K562 (cell line): Measurements from ENCODE around the gene RNASEH2C. TPM values are rescaled to one million over a fixed set of nuclear protein-coding genes. Genes with fewer than 3 reads are reported as not detected.

Experiments
- ATAC-seq: fragments of 200-7000 bp; cut with Tn5 transposase; 3 replicates; pipeline ENCODE4 v1.9.1; 2020; ENCODE audit warnings: moderate library complexity
- BruUV-seq: library from RNA; stranded (reverse); fragments of 400-500 nt; replicated peaks from 2 replicates; lab custom pipeline; 2021; lab: Mats Ljungman, UMichigan
- CTCF ChIA-PET: fragments of 300-600 bp; formaldehyde crosslinking; extraction: SDS; loops from one replicate; lab custom pipeline; 2021; ENCODE audit warnings: low intra/inter-chr PET ratio; lab: Yijun Ruan, JAX
- POLR2A ChIA-PET: fragments of 300-600, 350-650 bp; sonication (Branson Sonifier 250); formaldehyde crosslinking; extraction: SDS; loops from one replicate; lab custom pipeline; 2021; ENCODE audit warnings: antibody characterized with exemption, inconsistent platforms; lab: Yijun Ruan, JAX
- DNase-seq, 4 experiments: peaks; one replicate each; pipeline versions ENCODE4 v3.0.0 to v3.0.0-alpha.2; 2011 to 2018; ENCODE audit warnings: low spot score in 3 of 4, mixed read lengths in 3 of 4; ENCODE audit errors: extremely low read depth in 1 of 4
- FAIRE-seq: peaks from 2 replicates; lab custom pipeline; 2011; peaks lifted over from hg19 to GRCh38; lab: Jason Lieb, UNC
- H2AFZ ChIP-seq: 2 replicates; pipeline ENCODE4 v1.6.0; 2011; ENCODE audit warnings: low read depth, low read length, control low read depth, inconsistent platforms
- H3K27ac ChIP-seq: fragments of 200-600 bp; 3 replicates; pipeline ENCODE4 v1.8.0; 2011; ENCODE audit warnings: low read depth, mild to moderate bottlenecking, control low read depth, inconsistent platforms, low read length, moderate library complexity, mixed read lengths; ENCODE audit errors: extremely low read depth
- H3K27me3 ChIP-seq, 2 experiments: fragments of 300-600 bp in 1 of 2; 2 replicates in 1 of 2; 3 replicates in 1 of 2; pipeline versions ENCODE4 v1.6.0 to v1.8.0; 2011; ENCODE audit warnings: inconsistent platforms in 2 of 2, low read length in 2 of 2, mild to moderate bottlenecking in 1 of 2, mixed read lengths in 1 of 2, moderate library complexity in 1 of 2; ENCODE audit not compliant: control insufficient read depth in 2 of 2, insufficient read depth in 2 of 2
- H3K36me3 ChIP-seq: fragments of 300-600 bp; 3 replicates; pipeline ENCODE4 v1.8.0; 2011; ENCODE audit warnings: mild to moderate bottlenecking, low read length, inconsistent platforms; ENCODE audit not compliant: control insufficient read depth, insufficient read depth
- H3K4me1 ChIP-seq, 2 experiments: fragments of 200-600 bp in 1 of 2; replicated peaks in 1 of 2; 2 replicates in 1 of 2; 3 replicates in 1 of 2; pipeline versions ENCODE4 v1.5.1 to v1.8.0; 2011; ENCODE audit warnings: inconsistent platforms in 2 of 2, low read length in 2 of 2, mild to moderate bottlenecking in 1 of 2, mixed read lengths in 1 of 2, moderate library complexity in 1 of 2; ENCODE audit not compliant: control insufficient read depth in 2 of 2, insufficient read depth in 2 of 2
- H3K4me2 ChIP-seq: 2 replicates; pipeline ENCODE4 v1.6.1; 2011; ENCODE audit warnings: low read length, control low read depth, inconsistent platforms, mixed read lengths; ENCODE audit not compliant: insufficient read depth
- H3K4me3 ChIP-seq: fragments of 200-600 bp; sonication (generic), shearing (Covaris generic); 2 replicates; pipeline ENCODE4 v1.5.1; 2016; ENCODE audit warnings: control low read depth, inconsistent platforms
- H3K79me2 ChIP-seq: fragments of 200-600 bp; 3 replicates; pipeline ENCODE4 v1.8.0; 2011; ENCODE audit warnings: low read length, inconsistent platforms; ENCODE audit not compliant: control insufficient read depth, insufficient read depth
- H3K9ac ChIP-seq, 2 experiments: 2 replicates each; pipeline versions ENCODE4 v1.6.0 to v1.6.1; 2011; ENCODE audit warnings: low read depth in 2 of 2, low read length in 2 of 2, control low read depth in 1 of 2, inconsistent platforms in 1 of 2, mild to moderate bottlenecking in 1 of 2, mixed read lengths in 1 of 2; ENCODE audit not compliant: insufficient read depth in 1 of 2
- H3K9me1 ChIP-seq: one replicate; pipeline ENCODE4 v1.6.0; 2011; ENCODE audit warnings: inconsistent platforms, mild to moderate bottlenecking, low read length, moderate library complexity; ENCODE audit not compliant: control insufficient read depth, insufficient read depth
- H3K9me3 ChIP-seq: replicated peaks from 2 replicates; pipeline ENCODE4 v1.5.1; 2011; ENCODE audit warnings: low read depth, low read length, inconsistent platforms; ENCODE audit not compliant: control insufficient read depth, insufficient read depth
- H4K20me1 ChIP-seq: replicated peaks from 2 replicates; pipeline ENCODE4 v1.6.1; 2011; ENCODE audit warnings: low read length, inconsistent platforms, mixed read lengths; ENCODE audit not compliant: control insufficient read depth, insufficient read depth
- EWSR1 ChIP-seq: fragments of 450-650 bp; IDR thresholded peaks from 2 replicates; pipeline ENCODE4 v1.6.1; 2018; ENCODE audit warnings: borderline replicate concordance, mild to moderate bottlenecking, low read depth, moderate library complexity; ENCODE audit not compliant: partially characterized antibody
- FOXK2 ChIP-seq, 2 experiments: fragments of 450-650 bp; IDR thresholded peaks in 1 of 2; conservative IDR thresholded peaks in 1 of 2; 2 replicates each; pipeline ENCODE4 v1.6.1; 2016; ENCODE audit warnings: low read depth in 2 of 2, mild to moderate bottlenecking in 1 of 2
- HDAC2 ChIP-seq: fragments of 450-650 bp; IDR thresholded peaks from 2 replicates; pipeline ENCODE4 v1.6.1; 2016; ENCODE audit warnings: mild to moderate bottlenecking
- NCOA1 ChIP-seq: fragments of 450-650 bp; IDR thresholded peaks from 2 replicates; pipeline ENCODE4 v1.6.1; 2016; ENCODE audit warnings: low read depth
- PCBP1 ChIP-seq: fragments of 200-400 bp; formaldehyde crosslinking; IDR thresholded peaks from 2 replicates; pipeline ENCODE4 v1.6.1; 2018; ENCODE audit warnings: mild to moderate bottlenecking, low read depth, low read length; ENCODE audit not compliant: poor library complexity, severe bottlenecking
- POLR2G ChIP-seq: fragments of 200-400 bp; formaldehyde crosslinking; IDR thresholded peaks from 2 replicates; pipeline ENCODE4 v1.6.1; 2017; ENCODE audit warnings: low read depth, mild to moderate bottlenecking, antibody characterized with exemption, low read length, moderate library complexity
- RAD51 ChIP-seq: fragments of 450-650 bp; IDR thresholded peaks from 2 replicates; pipeline ENCODE4 v1.7.1; 2016; ENCODE audit warnings: low read depth, mild to moderate bottlenecking, borderline replicate concordance
- RBM34 ChIP-seq: fragments of 200-400 bp; formaldehyde crosslinking; IDR thresholded peaks from 2 replicates; pipeline ENCODE4 v1.6.1; 2018; ENCODE audit warnings: low read length, borderline replicate concordance; ENCODE audit not compliant: insufficient read depth
- SOX6 ChIP-seq: fragments of 450-650 bp; IDR thresholded peaks from 2 replicates; pipeline ENCODE4 v1.6.1; 2014; ENCODE audit warnings: mild to moderate bottlenecking
- ZNF324 ChIP-seq: fragments of 250-450 bp; sonication (Bioruptor Pico); IDR thresholded peaks from 2 replicates; pipeline ENCODE4 v1.4.0; 2020; ENCODE audit warnings: mild to moderate bottlenecking
- ZNF778 ChIP-seq: fragments of 450-650 bp; formaldehyde crosslinking; IDR thresholded peaks from 2 replicates; pipeline ENCODE4 v1.4.0; 2020; ENCODE audit warnings: mild to moderate bottlenecking, moderate library complexity
- WGBS: fragments of 100-300 bp; shearing (Covaris generic); methylation state at CpG from one replicate; pipeline ENCODE4 v1.1.6; 2016; ENCODE audit warnings: low coverage, mixed read lengths; ENCODE audit not compliant: insufficient coverage; ENCODE audit errors: missing lambda C conversion rate; 5-methylcytosine and 5-hydroxymethylcytosine counted together
- in situ Hi-C: fragments of 300-500 bp; cut with MboI; formaldehyde crosslinking; loops from 4 replicates; pipeline ENCODE4 v1.15.0; 2018; ENCODE audit warnings: inconsistent platforms, mixed read lengths
- intact Hi-C: fragments of 100-400 bp; cut with micrococcal nuclease; formaldehyde crosslinking; loops from 2 replicates; pipeline ENCODE4 v1.14.2; 2022
- polyA plus RNA-seq, 8 experiments: library from polyadenylated mRNA; depleted of rRNA in 4 of 8; stranded (reverse) in 5 of 8; unstranded in 3 of 8; fragments of >200 nt; fragmentation: Nextera tagmentation in 2 of 8; fragmentation: Illumina TruSeq in 1 of 8; extraction: Ambion mirVana in 2 of 8; extraction: Trizol in 1 of 8; gene quantifications; 2 replicates each; pipeline versions ENCODE4 v1.2.1 to v1.2.3, GENCODE V29; 2011 to 2014; ENCODE audit warnings: inconsistent platforms in 1 of 8, missing spikeins in 1 of 8
- total RNA-seq, 7 experiments: library from RNA; depleted of rRNA in 6 of 7; stranded (reverse); fragments of >200 nt in 6 of 7; fragmentation: Illumina TruSeq in 2 of 7; extraction: Trizol in 2 of 7; gene quantifications; 2 replicates each; pipeline versions ENCODE4 v1.2.1 to v1.2.3, GENCODE V29; 2011 to 2021; ENCODE audit warnings: low replicate concordance in 1 of 7
- TF ChIP-seq, protein P1 (sequence below): sonication (generic); formaldehyde crosslinking; IDR thresholded peaks from 2 replicates; pipeline ENCODE4 v1.8.0; 2022; ENCODE audit warnings: mild to moderate bottlenecking, missing genetic modification reagents

Gene RNASEH2C
- total and polyA plus RNA-seq, 9 of the 15 experiments (the other 6 are each of a cell fraction or from before 2014, with no cell fraction given), result 5.4 to 78.2 (median 15.6) TPM

DNA sequence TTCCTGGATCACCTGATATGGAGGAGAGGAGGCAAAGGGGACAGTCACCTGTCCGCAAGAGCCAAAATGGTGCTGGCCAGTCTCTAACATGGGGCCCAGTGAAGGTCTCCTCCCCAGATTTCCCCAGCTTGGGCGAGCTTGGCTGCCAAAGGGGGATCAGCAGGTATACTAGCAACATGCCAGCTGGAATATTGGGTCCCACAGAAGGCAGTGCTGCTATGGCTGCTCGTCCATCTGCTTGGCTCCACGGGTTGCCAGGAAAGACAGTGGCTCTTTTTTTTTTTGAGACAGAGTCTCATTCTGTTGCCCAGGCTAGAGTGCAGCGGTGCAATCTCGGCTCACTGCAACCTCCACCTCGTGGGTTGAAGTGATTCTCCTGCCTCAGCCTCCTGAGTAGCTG, 21.3 kb downstream of the RNASEH2C start:
- no peaks in the 10 kb centered on the region for H3K9me1 ChIP-seq
- no peaks in the 10 kb centered on the region for H3K36me3 ChIP-seq
- H4K20me1 ChIP-seq, result 0 out of 2 replicates have a peak, but pooled peaks cover 3% of the 10 kb centered on the region
- H2AFZ ChIP-seq, result no peak overlapping the region
- DNase-seq, result no peak
- H3K27me3 ChIP-seq, result peaks cover 0 to 2% of the 10 kb centered on the region in 2 experiments; a peak in 2 of 5 replicates
- H3K4me3 ChIP-seq, result no peak overlapping the region
- no TSS peak for BruUV-seq
- ATAC-seq, result no peak
- H3K79me2 ChIP-seq, result no peaks in the 10 kb centered on the region
- POLR2A ChIA-PET, result interaction anchor here (1.0 kb wide), 1 partner anchor 36 kb away, joined by 4 read pairs; the partner anchor contains the start of gene RELA
- H3K4me1 ChIP-seq, result peaks cover 0 to 10% of the 10 kb centered on the region in 2 experiments; a peak in 2 of 5 replicates
- no peak overlapping the region for H3K9ac ChIP-seq
- TF ChIP-seq, protein P1, sequence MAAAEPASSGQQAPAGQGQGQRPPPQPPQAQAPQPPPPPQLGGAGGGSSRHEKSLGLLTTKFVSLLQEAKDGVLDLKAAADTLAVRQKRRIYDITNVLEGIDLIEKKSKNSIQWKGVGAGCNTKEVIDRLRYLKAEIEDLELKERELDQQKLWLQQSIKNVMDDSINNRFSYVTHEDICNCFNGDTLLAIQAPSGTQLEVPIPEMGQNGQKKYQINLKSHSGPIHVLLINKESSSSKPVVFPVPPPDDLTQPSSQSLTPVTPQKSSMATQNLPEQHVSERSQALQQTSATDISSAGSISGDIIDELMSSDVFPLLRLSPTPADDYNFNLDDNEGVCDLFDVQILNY (CRISPR knock-in tag), result no peak
- H3K9me3 ChIP-seq, result no peaks in the 10 kb centered on the region
- 15% methylated on average over 7 of the region's 7 CpGs for WGBS
- H3K27ac ChIP-seq, result no peak overlapping the region
- no peak overlapping the region for H3K4me2 ChIP-seq
- intact Hi-C loops, result no loop called here
- in situ Hi-C loops, result no loop called here
- CTCF ChIA-PET, result no interaction called here
- no peak for FAIRE-seq

DNA sequence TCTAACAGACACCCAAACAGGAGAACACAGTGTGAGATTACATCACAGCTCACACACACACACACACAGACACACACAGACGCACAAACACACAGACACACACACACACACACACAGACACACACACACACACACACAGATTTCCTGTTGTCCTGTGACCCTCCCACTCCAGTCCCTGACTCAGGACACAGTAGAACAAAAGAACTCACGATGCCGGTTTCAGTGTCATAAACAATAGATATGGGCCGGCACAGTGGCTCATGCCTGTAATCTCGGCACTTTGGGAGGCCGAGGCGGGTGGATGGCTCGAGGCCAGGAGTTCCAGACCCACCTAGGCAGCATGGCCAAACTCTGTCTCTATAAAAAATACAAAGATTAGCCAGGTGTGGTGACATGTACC, 22.4 kb downstream of the RNASEH2C start:
- ATAC-seq (no peak), DNase-seq (no peak), FAIRE-seq (no peak)
- no peaks in the 10 kb centered on the region for H3K79me2 ChIP-seq
- BruUV-seq, result no TSS peak
- H3K4me2 ChIP-seq, result no peak overlapping the region
- H3K9me3 ChIP-seq, result no peaks in the 10 kb centered on the region
- no peak overlapping the region for H3K4me3 ChIP-seq
- H3K27me3 ChIP-seq, result peaks cover 0 to 2% of the 10 kb centered on the region in 2 experiments; a peak in 2 of 5 replicates
- H3K4me1 ChIP-seq, result peaks cover 6 to 13% of the 10 kb centered on the region in 2 experiments; a peak in 4 of 5 replicates
- H3K27ac ChIP-seq, result no peak overlapping the region
- ChIA-PET POLR2A (no interaction called here), CTCF (no interaction called here)
- H2AFZ ChIP-seq, result no peak overlapping the region
- intact Hi-C loops, result no loop called here
- no peak overlapping the region for H3K9ac ChIP-seq
- H3K9me1 ChIP-seq, result no peaks in the 10 kb centered on the region
- H3K36me3 ChIP-seq, result no peaks in the 10 kb centered on the region
- in situ Hi-C loops, result no loop called here
- 0 out of 2 replicates have a peak, but pooled peaks cover 3% of the 10 kb centered on the region for H4K20me1 ChIP-seq
- WGBS, result 25% methylated on average over 8 of the region's 8 CpGs
- TF ChIP-seq SOX6 (peak; percentile 49; the same call in 1 of the 2 replicates), RAD51 (no peak), PCBP1 (no peak), FOXK2 (conservative IDR thresholded peaks at IDR 0.05 in 1 of 2, IDR thresholded peaks at IDR 0.05 in 1 of 2; ENCODE audit: low read depth in 2 of 2) (no peak), NCOA1 (no peak), RBM34 (no peak), ZNF324 (CRISPR knock-in tag) (no peak), EWSR1 (no peak), ZNF778 (CRISPR knock-in tag) (no peak), HDAC2 (no peak), POLR2G (no peak)
